ENCODE measurements around the gene COL1A1. TPM values are rescaled to one million over a fixed set of nuclear protein-coding genes. Genes with fewer than 3 reads are reported as not detected.
A peak's percentile ranks its signal among the peaks of the same experiment; 100 is the strongest.

COL1A1 gene
- total RNA-seq, 1 experiment from 2014 or later = 104 TPM

DNA sequence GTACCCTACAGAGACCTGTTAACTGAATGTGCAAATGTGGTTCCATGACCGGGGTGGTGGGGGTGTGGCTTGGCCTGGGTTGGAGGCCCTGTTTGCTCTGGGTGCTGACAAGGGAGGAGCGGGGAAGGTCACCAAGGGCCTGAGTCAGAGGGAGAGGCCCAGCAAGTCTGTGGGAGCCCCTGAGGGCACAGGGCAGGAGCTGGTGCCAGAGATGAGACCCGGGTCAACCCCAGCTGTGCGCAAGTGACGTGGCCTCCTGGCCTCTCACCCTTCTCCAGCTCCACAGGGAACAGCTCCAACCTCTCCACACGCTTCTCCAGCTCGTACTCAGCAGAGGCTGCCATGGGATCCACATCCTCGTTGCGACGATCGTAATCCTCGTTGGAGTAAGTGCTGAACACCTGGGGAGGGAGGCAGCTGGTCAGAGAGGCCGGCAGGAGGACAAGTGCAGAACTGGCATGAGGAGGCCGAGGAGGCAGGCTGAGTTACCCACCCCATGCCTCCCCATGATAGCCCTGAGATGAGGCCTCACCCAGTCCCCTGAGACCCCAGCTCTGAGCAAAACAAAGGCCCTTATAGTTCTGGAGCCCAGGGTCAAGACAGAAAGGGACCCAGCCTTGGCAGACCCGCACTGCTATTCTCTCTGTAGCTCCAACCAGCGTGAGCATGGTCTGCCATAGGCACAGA is 56.4 kb downstream of the COL1A1 start:
- no peaks in the 10 kb centered on the region; the same call in 1 of the 2 replicates for H3K27me3 ChIP-seq (ENCODE audit: insufficient read depth, low read length)
- peaks cover 18 to 52% (median 42%) of the 10 kb centered on the region in 3 experiments; a peak in 6 of 7 replicates for H3K36me3 Mint-ChIP-seq (ENCODE audit: insufficient read depth in 1 of 3, low read depth in 3 of 3)
- no peaks in the 10 kb centered on the region for H3K79me2 ChIP-seq (ENCODE audit: insufficient read depth, low read length)

More for the DNA sequence above, 56.4 kb downstream of the COL1A1 start:
- Histone ChIP-seq H3K23ac (ENCODE audit: insufficient read length, low read depth, low read length) (no peak overlapping the region), H4K20me1 (ENCODE audit: control insufficient read depth, insufficient read depth, insufficient read length) (no peaks in the 10 kb centered on the region), H4K8ac (replicated peaks; ENCODE audit: insufficient read length, low read depth, low read length) (no peak overlapping the region), H4K5ac (ENCODE audit: insufficient read length, low read depth, low read length) (no peak overlapping the region), H2BK12ac (ENCODE audit: insufficient read length, low read depth, low read length) (no peak overlapping the region), H3T11ph (ENCODE audit: low read length) (no peak overlapping the region), H3K9me3 (ENCODE audit: control insufficient read depth, low read depth, low read length) (no peaks in the 10 kb centered on the region), H3K56ac (ENCODE audit: insufficient read length, low read depth, low read length) (no peak overlapping the region), H2BK20ac (ENCODE audit: low read depth, low read length, poor library complexity, severe bottlenecking) (no peak overlapping the region), H2BK5ac (ENCODE audit: insufficient read length, low read length) (no peak overlapping the region), H2BK120ac (ENCODE audit: low read depth, low read length, poor library complexity, severe bottlenecking) (no peak overlapping the region), H3K4me2 (ENCODE audit: insufficient read depth, insufficient read length, low read length) (no peak overlapping the region), H3K9ac (ENCODE audit: extremely low read depth, insufficient read length, low read length) (no peak overlapping the region), H3K14ac (ENCODE audit: insufficient read depth, low read length) (no peak overlapping the region), H2AK5ac (ENCODE audit: insufficient read length, low read length) (no peak overlapping the region), H3K79me1 (ENCODE audit: insufficient read depth, low read depth, low read length, poor library complexity, severe bottlenecking) (no peaks in the 10 kb centered on the region), H3K27ac (ENCODE audit: insufficient read length, low read depth, low read length) (no peak overlapping the region), H2BK15ac (ENCODE audit: low read depth, low read length) (no peak overlapping the region), H2AFZ (ENCODE audit: low read length) (no peak overlapping the region), H3K18ac (ENCODE audit: insufficient read length, low read depth, low read length) (no peak overlapping the region), H3K4me1 (ENCODE audit: insufficient read depth, low read length) (no peaks in the 10 kb centered on the region; the same call in 1 of the 2 replicates), H3K23me2 (ENCODE audit: insufficient read length, low read depth, low read length, poor library complexity, severe bottlenecking) (peaks cover 14% of the 10 kb centered on the region), H3K4ac (ENCODE audit: low read depth, low read length) (no peak overlapping the region), H4K91ac (ENCODE audit: insufficient read length, low read depth, low read length) (no peak overlapping the region)
- Mint-ChIP-seq H3K4me1 (peaks cover 28 to 49% of the 10 kb centered on the region in 2 experiments), H3K27me3 (ENCODE audit: low read depth) (peaks cover 10% of the 10 kb centered on the region), H3K27ac (peak overlapping the region in 1 of 3 experiments; percentile 70; a peak in 2 of 7 replicates), H3K9me3 (no peaks in the 10 kb centered on the region), H3K4me3 (no peak overlapping the region)
- WGBS (ENCODE audit: extremely low coverage, insufficient read length, low lambda C conversion rate) = no CpG with 5 or more reads among the region's 16 CpGs
- TF ChIP-seq, protein P1, sequence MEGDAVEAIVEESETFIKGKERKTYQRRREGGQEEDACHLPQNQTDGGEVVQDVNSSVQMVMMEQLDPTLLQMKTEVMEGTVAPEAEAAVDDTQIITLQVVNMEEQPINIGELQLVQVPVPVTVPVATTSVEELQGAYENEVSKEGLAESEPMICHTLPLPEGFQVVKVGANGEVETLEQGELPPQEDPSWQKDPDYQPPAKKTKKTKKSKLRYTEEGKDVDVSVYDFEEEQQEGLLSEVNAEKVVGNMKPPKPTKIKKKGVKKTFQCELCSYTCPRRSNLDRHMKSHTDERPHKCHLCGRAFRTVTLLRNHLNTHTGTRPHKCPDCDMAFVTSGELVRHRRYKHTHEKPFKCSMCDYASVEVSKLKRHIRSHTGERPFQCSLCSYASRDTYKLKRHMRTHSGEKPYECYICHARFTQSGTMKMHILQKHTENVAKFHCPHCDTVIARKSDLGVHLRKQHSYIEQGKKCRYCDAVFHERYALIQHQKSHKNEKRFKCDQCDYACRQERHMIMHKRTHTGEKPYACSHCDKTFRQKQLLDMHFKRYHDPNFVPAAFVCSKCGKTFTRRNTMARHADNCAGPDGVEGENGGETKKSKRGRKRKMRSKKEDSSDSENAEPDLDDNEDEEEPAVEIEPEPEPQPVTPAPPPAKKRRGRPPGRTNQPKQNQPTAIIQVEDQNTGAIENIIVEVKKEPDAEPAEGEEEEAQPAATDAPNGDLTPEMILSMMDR (conservative IDR thresholded peaks at IDR 0.05) = no peak
- DNase-seq = no peak

All from H9 (cell line).